Measurements from ENCODE around the gene LUZP2.
"Not testable (repeated sequence)": the region's sequence is repeated elsewhere in the genome, so short reads cannot be mapped to it uniquely, and the experiment has no call there.

LUZP2 gene

DNA sequence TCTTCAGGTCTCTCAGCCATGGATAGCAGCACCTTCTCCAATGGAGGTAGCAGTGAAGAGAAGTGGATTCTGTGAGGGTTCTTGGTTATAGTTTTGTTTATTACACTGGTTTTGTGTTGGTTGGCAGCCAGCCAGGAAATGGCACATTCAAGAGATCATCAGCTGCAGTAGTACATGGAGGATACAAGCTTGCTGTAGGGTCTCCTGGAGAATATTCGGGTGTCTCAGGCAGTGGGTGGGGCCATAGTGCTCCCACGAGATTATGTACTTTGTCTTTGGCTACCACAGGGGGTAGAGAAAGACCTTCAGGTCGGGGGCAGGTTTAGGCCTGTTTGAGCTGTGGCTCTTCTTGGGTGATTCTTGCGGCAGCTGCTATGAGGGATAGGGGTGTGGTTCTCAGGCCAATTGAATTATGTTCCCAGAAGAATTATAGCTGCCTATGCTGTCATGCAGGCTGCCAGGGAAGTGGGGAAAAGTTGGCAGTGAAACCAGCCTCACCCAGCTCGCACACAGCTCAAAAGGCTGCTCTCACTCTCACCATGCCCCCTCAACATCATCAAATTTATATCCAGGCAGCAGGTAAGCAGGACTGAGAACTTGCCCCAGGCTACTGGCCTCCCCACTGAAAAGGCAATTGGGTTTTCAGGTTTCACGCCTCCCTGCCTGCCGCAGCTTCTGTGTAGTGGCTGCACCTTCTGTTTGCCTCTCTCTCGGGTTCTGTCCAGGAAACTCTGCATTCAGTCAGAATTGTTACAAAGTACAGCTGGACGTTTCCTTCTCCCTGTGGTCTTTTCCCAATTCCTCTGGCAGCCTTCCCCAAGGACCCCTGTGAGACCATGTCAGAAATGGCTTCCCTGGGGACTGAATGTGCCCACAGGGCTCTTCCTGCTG is 435.5 kb downstream of the LUZP2 start:
- TF ChIP-seq POLR2A (IDR thresholded peaks at IDR 0.05; ENCODE audit: low read length) (no peak), GATA1 (IDR thresholded peaks at IDR 0.05; ENCODE audit: low read depth, low read length) (no peak)
- peak in 1 of 2 experiments; percentile 2 for DNase-seq

DNA sequence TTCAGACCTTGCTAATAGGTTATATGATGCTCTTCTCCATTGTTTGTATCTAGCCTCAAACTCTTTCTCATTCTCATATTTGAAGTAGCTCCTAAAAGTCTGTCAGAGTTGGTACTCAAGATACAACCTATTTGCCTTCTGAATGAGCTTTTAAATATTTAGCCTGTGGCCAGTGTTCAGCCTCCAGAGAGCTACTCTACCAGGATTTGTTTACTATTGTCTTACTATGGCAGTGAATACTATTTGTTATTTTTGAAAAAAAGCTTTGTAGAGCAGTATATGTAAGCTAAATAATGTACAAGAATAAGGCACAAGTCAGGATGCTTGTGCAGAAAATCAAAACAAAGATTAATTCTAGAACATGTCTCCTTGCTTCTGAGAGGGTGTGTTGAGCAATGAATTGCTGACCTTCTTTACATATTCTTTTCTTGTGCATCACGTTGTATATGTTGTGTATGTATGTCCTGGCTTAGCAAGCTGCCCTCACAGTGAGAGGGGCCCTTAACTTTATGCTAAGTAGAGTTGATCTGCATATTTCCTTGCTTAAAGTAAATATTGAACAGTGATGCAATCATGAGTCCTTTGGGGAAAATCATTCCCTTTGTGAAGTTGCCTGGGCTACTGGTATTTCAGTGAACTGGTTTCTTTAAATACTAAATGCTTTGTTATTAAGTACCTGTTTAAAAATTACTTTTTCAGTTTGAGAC is 438.0 kb downstream of the LUZP2 start:
- TF ChIP-seq POLR2A (IDR thresholded peaks at IDR 0.05; ENCODE audit: low read length) (no peak), GATA1 (IDR thresholded peaks at IDR 0.05; ENCODE audit: low read depth, low read length) (no peak)
- DNase-seq, result no peak

DNA sequence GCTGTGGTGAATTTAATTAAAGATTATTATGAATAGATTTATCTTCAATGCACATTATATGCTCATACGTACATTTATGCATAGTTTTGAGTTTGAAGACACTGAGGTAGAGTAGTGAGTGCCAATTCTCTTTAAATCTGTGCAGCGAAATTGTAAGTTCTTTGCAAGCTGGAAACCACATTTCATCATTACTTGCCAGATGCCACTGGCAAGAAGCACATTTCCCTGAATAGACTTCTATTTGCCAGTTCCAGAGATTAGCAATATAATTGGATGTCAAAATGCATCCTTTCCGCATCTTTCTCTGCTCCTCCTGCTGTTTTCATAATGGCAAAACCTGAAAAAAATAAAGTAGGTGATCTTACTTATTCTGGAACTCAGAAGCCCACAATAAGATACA is 448.0 kb downstream of the LUZP2 start:
- TF ChIP-seq GATA1 (IDR thresholded peaks at IDR 0.05; ENCODE audit: low read depth, low read length), result no peak
- no peak for TF ChIP-seq POLR2A (IDR thresholded peaks at IDR 0.05; ENCODE audit: low read length)
- no peak for DNase-seq

DNA sequence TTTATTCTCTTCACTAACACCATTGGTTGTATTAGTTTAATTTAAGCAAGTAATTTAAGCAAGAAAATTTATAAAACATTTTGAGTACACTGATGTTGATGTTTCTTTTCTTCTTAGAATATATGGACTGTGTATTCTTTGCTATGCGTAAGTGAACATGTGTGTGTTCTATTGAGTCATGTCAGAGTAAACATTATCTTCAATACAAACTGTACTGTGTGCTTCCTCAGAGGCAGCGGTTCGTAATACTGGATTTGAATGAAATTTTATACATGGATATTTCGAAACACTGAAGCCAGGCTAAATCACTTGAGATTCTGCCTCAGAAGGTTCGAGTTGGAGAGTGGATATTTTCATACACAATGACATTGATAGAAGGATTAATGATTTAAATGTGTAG is 452.6 kb downstream of the LUZP2 start:
- no peak for DNase-seq
- no peak for TF ChIP-seq GATA1 (IDR thresholded peaks at IDR 0.05; ENCODE audit: low read depth, low read length)
- TF ChIP-seq POLR2A (IDR thresholded peaks at IDR 0.05; ENCODE audit: low read length), result no peak

DNA sequence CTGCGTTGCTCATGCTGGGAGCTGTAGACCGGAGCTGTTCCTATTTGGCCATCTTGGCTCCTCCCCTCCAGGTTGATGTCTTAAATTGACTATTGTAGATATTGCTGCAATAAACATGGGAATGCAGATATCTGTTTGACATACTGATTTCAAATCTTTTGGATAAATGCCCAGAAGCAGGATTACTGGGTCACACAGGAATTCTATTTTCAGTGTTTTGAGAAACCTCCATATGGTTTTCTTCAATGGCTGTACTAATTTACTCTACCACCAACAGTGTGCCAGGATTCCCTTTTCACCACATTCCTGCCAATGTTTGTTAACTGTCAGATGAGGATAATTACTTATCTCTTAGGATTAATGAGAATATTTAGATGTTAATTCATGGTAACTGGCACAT is 467.0 kb downstream of the LUZP2 start:
- TF ChIP-seq GATA1 (IDR thresholded peaks at IDR 0.05; ENCODE audit: low read depth, low read length) (no peak), POLR2A (IDR thresholded peaks at IDR 0.05; ENCODE audit: low read length) (no peak)
- DNase-seq, result no peak

DNA sequence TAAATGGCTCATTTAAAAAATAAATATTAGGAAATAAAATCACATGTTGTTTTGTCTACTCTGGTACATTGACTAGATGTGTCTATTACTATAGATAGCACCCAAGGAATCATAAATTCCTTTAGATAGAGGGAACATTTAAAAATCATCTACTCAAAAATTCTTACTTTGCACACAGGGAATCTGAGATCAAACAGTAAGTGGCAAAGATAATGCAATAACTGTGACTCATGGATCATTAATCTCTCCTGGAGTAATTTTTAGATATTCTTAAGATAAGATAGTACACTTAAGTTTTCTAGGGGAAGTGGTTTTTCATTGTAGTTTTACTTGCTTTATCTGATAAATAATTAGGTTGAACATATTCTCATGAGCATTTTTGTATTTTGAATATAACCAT is 468.9 kb downstream of the LUZP2 start:
- DNase-seq, result no peak
- TF ChIP-seq GATA1 (IDR thresholded peaks at IDR 0.05; ENCODE audit: low read depth, low read length) (no peak), POLR2A (IDR thresholded peaks at IDR 0.05; ENCODE audit: low read length) (no peak)

DNA sequence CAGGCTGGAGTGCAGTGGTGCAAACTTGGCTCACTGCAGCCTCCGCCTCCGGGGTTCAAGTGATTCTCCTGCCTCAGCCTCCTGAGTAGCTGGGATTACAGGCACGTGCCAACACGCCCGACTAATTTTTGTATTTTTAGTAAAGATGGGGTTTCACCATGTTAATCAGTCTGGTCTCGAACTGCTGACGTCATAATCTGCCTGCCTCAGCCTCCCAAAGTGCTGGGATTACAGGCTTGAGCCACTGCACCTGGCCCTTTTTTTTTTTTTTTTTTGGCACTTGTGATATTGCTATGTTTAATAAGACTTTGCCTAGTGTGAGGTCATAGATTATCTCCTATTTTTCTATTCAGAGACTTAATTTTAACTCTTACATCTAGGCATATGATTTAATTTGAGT is 497.1 kb downstream of the LUZP2 start:
- not testable (repeated sequence) for DNase-seq

DNA sequence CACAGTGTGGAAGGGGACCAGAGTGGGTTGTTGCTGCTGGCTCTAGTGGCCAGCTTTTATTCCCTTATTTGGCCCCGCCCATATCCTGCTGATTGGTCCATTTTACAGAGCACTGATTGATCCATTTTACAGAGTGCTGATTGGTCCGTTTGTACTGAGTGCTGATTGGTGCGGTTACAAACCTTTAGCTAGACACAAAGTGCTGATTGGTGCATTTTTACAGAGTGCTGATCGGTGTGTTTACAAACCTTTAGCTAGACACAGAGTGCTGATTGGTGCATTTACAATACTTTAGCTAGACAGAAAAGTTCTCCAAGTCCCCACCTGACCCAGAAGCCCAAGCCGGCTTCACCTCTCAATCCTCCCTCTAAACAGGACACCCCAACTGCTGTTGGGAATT is 503.1 kb downstream of the LUZP2 start:
- DNase-seq, result not testable (repeated sequence)

DNA sequence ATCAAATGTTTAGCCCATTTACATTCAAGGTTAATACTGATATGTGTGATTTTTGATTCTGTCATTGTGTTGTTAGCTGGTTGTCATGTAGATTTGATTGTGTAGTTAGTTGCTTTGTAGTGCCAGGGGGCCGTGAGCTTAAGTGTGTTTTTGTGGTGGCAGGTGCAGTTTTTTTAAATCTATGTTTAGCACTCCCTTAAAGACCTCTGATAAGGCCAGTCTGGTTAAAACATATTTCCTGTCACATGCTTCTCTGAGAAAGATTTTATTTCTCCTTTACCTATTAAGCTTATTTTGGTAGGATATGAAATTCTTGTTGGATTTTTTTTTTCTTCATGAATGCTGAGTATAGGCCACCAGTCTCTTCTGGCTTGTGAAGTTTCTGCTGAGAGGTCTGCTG is 540.6 kb downstream of the LUZP2 start:
- no peak for DNase-seq
- no peak for TF ChIP-seq POLR2A (IDR thresholded peaks at IDR 0.05; ENCODE audit: low read length)
- no peak for TF ChIP-seq GATA1 (IDR thresholded peaks at IDR 0.05; ENCODE audit: low read depth, low read length)

DNA sequence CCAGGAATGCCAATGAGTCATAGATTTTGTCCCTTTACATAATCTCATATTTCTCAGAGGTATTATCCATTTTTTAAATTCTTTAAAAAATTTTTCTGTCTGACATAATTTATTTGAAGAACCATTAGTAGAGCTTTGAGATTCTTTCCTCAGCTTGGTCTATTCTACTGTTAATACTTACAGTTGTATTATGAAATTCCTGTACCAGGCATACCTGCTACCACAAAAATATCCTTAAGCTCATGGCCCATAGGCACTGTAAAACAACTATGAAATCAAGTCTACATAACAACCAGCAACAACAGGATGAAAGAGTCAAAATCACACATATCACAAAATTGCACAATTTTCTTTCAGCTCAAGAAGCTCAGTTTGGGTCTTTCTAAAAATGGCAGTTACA is 541.3 kb downstream of the LUZP2 start:
- no peak for DNase-seq

DNA sequence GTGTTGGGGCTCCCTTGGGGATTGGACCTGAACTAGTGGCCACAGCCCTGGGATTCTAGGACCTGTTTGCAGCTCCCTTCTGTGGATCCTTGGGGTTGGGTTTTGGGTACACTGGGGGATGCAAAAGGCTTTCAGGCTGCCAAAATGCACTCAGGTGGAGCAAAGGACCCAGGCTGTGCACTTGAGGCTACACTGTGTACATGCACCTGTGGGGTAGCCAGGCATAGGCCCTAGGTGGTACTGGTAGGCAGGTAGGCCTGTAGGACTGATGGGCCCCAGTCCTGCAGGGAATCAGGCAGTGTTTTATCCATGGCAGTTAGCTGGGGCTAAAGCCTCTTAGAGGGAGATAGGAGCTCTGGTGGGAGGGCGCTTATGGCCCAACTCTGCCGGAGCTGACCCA is 542.3 kb downstream of the LUZP2 start:
- no peak for DNase-seq
- TF ChIP-seq POLR2A (IDR thresholded peaks at IDR 0.05; ENCODE audit: low read length) (no peak), GATA1 (IDR thresholded peaks at IDR 0.05; ENCODE audit: low read depth, low read length) (no peak)

More for the DNA sequence above, 541.3 kb downstream of the LUZP2 start:
- no peak for TF ChIP-seq GATA1 (IDR thresholded peaks at IDR 0.05; ENCODE audit: low read depth, low read length)
- no peak for TF ChIP-seq POLR2A (IDR thresholded peaks at IDR 0.05; ENCODE audit: low read length)

DNA sequence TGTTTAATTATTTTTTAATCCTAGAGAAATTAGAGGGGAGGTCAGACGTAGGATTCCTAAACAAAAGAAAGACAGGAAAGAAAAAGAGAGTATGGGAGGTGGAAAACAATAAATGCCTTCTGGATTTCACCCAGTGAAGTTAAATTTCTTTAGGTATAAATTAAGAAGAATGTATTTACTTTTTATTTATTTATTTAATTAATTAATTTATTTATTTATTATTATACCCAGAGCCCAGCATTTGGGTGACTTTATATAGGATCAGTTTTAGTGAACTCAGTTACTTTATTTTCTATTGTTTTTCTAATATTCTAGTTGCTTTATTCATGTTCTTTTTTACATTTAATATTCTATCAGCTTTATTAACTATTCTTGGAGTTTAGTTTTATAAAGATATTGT is 551.8 kb downstream of the LUZP2 start:
- no peak for DNase-seq
- TF ChIP-seq POLR2A (IDR thresholded peaks at IDR 0.05; ENCODE audit: low read length), result no peak
- TF ChIP-seq GATA1 (IDR thresholded peaks at IDR 0.05; ENCODE audit: low read depth, low read length), result no peak

DNA sequence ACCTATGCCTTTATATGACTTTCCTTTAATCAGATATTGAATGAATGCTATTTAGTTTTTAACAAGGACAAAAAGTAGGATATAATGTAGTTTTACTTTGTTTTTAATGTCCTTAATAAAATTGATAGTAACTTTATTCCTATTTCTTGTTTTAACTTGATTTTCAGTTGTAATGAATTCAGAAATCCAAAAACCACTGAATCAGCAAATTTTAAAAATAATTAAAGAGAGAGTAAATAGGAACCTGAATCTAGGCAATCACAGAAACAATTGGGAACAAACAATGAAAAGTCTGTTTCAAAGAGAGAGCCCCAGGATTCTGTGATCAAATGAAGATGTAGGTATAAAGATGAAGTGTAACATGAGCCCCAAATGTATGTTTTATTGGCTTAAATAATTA is 556.0 kb downstream of the LUZP2 start:
- TF ChIP-seq POLR2A (IDR thresholded peaks at IDR 0.05; ENCODE audit: low read length), result no peak
- no peak for TF ChIP-seq GATA1 (IDR thresholded peaks at IDR 0.05; ENCODE audit: low read depth, low read length)

DNA sequence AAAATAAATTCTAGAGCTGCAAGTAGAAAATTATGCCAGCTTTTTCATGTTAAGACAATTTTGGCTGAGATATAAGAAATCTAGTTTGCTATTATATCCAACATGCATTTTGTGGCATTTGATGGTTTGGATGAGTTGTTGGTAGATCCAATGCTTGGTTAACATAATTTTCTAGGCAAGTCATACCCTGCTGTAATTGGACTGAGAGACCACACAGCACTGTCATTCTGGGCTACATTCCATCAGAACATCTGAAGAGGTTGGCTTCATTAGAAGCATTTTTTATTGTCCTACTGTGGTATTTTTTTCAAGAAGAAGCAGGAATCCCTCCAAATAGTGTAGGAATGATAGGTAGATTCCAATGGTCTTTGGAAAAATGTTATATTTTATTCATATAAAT is 561.0 kb downstream of the LUZP2 start:
- no peak for DNase-seq
- TF ChIP-seq GATA1 (IDR thresholded peaks at IDR 0.05; ENCODE audit: low read depth, low read length) (no peak), POLR2A (IDR thresholded peaks at IDR 0.05; ENCODE audit: low read length) (no peak)

More for the DNA sequence above, 556.0 kb downstream of the LUZP2 start:
- DNase-seq, result no peak

DNA sequence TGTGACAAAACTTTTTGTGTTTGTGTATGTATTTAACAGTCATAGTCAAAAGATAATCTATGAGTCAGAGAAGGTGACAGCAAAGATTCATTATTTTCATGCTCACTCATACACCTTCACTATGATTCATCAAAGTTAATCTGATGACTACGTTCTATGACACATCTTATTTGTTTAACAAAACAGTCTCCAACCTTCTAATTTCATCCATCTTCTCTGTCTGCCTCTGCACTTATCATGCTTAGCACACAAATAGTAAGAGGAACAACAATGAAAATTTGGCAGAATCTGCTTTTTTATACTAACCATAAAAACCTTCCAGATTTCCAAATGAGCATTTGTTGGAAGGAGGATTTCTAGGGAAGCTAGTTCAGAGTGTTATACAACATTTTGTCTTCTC is 568.9 kb downstream of the LUZP2 start:
- no peak for TF ChIP-seq GATA1 (IDR thresholded peaks at IDR 0.05; ENCODE audit: low read depth, low read length)
- TF ChIP-seq POLR2A (IDR thresholded peaks at IDR 0.05; ENCODE audit: low read length), result no peak
- no peak for DNase-seq
